GM12891 (cell line): Measurements from ENCODE around the gene SCUBE1.

Experiments
- POLR2A ChIP-seq: IDR thresholded peaks from 2 replicates; pipeline ENCODE4 v1.6.1; 2011; ENCODE audit warnings: low read depth, low read length, control low read depth
- SPI1 ChIP-seq: IDR thresholded peaks from 2 replicates; pipeline ENCODE4 v1.6.1; 2011; ENCODE audit warnings: low read depth, low read length, control low read depth

DNA sequence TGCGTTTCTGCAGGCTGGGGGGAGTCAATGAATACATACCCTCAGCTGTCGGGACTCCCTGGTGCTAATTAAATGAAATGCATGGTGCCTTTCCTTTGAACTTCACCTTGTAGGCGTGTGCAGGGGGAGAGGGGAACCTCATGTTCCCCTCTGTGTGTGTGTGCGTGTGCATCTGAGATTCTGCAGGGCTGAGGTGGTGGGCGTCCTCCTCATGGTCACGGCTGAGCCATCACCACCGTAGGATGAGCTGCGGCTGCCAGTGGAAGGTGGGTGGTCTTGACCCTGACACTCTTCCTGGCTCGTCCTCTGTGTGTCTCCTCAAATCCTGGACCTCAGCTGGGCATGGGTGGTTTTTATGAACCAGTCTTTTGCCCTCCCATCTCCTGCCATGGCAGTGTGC is 103.2 kb downstream of the SCUBE1 start:
- TF ChIP-seq POLR2A (no peak), SPI1 (no peak)
